Panc1 (cell line): ENCODE data around the gene STX12. TPM values are rescaled to one million over a fixed set of nuclear protein-coding genes. Genes with fewer than 3 reads are reported as not detected.

Experiments
- ATAC-seq: fragments of 200-7000 bp; cut with Tn5 transposase; 2 replicates; pipeline ENCODE4 v1.9.1; 2020; ENCODE audit warnings: mild to moderate bottlenecking, moderate library complexity
- BruUV-seq: library from RNA; stranded (reverse); fragments of 400-500 nt; replicated peaks from 2 replicates; lab custom pipeline; 2021; lab: Mats Ljungman, UMichigan
- CTCF ChIA-PET: fragments of 300-600 bp; sonication (Branson Sonifier 250); formaldehyde crosslinking; loops from one replicate; lab custom pipeline; 2022; ENCODE audit warnings: antibody characterized with exemption; lab: Charles Lee
- POLR2A ChIA-PET: fragments of 300-600 bp; sonication (Branson Sonifier 250); formaldehyde crosslinking; loops from one replicate; lab custom pipeline; 2022; ENCODE audit warnings: antibody characterized with exemption; lab: Charles Lee
- DNase-seq: peaks from one replicate; pipeline ENCODE4 v3.0.0-alpha.2; 2010; ENCODE audit warnings: low read depth, low spot score
- H3K27ac ChIP-seq: 2 replicates; pipeline ENCODE4 v1.5.1; 2011; ENCODE audit warnings: mild to moderate bottlenecking, low read length, inconsistent platforms
- H3K27me3 ChIP-seq: fragments of 200-500 bp; sonication (Bioruptor generic); 2 replicates; pipeline ENCODE4 v1.6.0; 2014; ENCODE audit warnings: low read length, inconsistent platforms; ENCODE audit not compliant: control insufficient read depth, insufficient read depth
- H3K36me3 ChIP-seq: fragments of 200-500 bp; sonication (Bioruptor generic); 2 replicates; pipeline ENCODE4 v1.5.1; 2014; ENCODE audit warnings: inconsistent platforms, mild to moderate bottlenecking, low read length, moderate library complexity; ENCODE audit not compliant: control insufficient read depth, insufficient read depth
- H3K4me1 ChIP-seq: 2 replicates; pipeline ENCODE4 v1.5.1; 2011; ENCODE audit warnings: inconsistent platforms, mild to moderate bottlenecking, low read length, moderate library complexity; ENCODE audit not compliant: control insufficient read depth, insufficient read depth
- H3K4me3 ChIP-seq, 2 experiments: 2 replicates each; pipeline ENCODE4 v1.5.1; 2011 to 2012; ENCODE audit warnings: low read depth in 2 of 2, low read length in 2 of 2, mild to moderate bottlenecking in 2 of 2, inconsistent platforms in 1 of 2, moderate library complexity in 1 of 2
- H3K9me3 ChIP-seq: fragments of 200-500 bp; sonication (Bioruptor generic); 2 replicates; pipeline ENCODE4 v1.5.1; 2014; ENCODE audit warnings: low read depth, mild to moderate bottlenecking, inconsistent platforms, low read length, moderate library complexity; ENCODE audit not compliant: control insufficient read depth, insufficient read depth
- POLR2AphosphoS5 ChIP-seq: IDR thresholded peaks from 2 replicates; pipeline ENCODE4 v1.6.1; 2012; ENCODE audit warnings: mild to moderate bottlenecking, low read depth, low read length, moderate library complexity
- SIN3A ChIP-seq: IDR thresholded peaks from 2 replicates; pipeline ENCODE4 v1.6.1; 2012; ENCODE audit warnings: low read depth, mild to moderate bottlenecking, low read length, moderate library complexity, borderline replicate concordance; ENCODE audit not compliant: insufficient read depth
- TCF7L2 ChIP-seq: IDR thresholded peaks from 2 replicates; pipeline ENCODE4 v1.6.1; 2011; ENCODE audit warnings: mild to moderate bottlenecking, low read depth, low read length, inconsistent platforms
- in situ Hi-C: cut with HindIII; loops from 2 replicates; pipeline ENCODE4 v1.10.0; 2016; ENCODE audit warnings: low sequenced_read_pairs, low pct_unique_long_range_greater_than_20kb
- intact Hi-C: fragments of 100-400 bp; cut with micrococcal nuclease; formaldehyde crosslinking; loops from one replicate; pipeline ENCODE4 v1.10.0; 2022; ENCODE audit not compliant: unreplicated experiment
- total RNA-seq: library from RNA; stranded (reverse); gene quantifications from one replicate; pipeline ENCODE4 v1.2.1, GENCODE V29; 2021; ENCODE audit not compliant: unreplicated experiment
- TF ChIP-seq, protein P1 (sequence below): fragments of 450-650 bp; IDR thresholded peaks from 2 replicates; pipeline ENCODE4 v1.5.1; 2017; ENCODE audit warnings: mild to moderate bottlenecking
- TF ChIP-seq, protein P2 (sequence below), 2 experiments: IDR thresholded peaks; 2 replicates each; pipeline ENCODE4 v1.6.1; 2011 to 2012; ENCODE audit warnings: low read depth in 2 of 2, control low read depth in 1 of 2, low read length in 1 of 2, mild to moderate bottlenecking in 1 of 2, moderate library complexity in 1 of 2; ENCODE audit not compliant: insufficient read depth in 1 of 2

STX12 gene
- total RNA-seq, 1 experiment from 2014 or later, result 25.3 TPM

DNA sequence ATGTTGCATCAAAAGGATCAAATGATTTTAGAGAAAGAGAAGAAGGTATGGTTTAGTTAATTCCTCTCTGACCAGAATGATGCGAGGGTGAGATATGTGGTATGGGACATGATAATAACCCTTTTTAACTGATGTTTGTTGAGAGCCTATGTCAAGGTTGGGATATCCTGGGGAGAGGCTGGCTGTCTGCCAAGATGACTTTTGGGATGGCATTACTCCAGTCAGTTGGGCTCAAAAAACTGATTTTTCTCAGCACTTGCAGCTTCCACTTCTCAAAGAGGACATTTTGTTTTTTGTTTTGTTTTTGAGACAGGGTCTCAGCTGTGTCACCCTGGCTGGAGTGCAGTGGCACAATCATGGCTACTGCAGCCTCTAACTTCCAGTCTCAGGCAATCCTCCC is 17.7 kb upstream of the STX12 start:
- ChIA-PET CTCF (no interaction called here), POLR2A (interaction anchor here (0.6 kb wide), 1 partner anchor 72 kb away, joined by 3 read pairs; no protein-coding TSS in a partner anchor)
- ATAC-seq, result no peak
- in situ Hi-C loops, result no loop called here
- no peaks in the 10 kb centered on the region for H3K36me3 ChIP-seq
- no peak overlapping the region for H3K27ac ChIP-seq
- no peak for DNase-seq
- TF ChIP-seq, protein P1, sequence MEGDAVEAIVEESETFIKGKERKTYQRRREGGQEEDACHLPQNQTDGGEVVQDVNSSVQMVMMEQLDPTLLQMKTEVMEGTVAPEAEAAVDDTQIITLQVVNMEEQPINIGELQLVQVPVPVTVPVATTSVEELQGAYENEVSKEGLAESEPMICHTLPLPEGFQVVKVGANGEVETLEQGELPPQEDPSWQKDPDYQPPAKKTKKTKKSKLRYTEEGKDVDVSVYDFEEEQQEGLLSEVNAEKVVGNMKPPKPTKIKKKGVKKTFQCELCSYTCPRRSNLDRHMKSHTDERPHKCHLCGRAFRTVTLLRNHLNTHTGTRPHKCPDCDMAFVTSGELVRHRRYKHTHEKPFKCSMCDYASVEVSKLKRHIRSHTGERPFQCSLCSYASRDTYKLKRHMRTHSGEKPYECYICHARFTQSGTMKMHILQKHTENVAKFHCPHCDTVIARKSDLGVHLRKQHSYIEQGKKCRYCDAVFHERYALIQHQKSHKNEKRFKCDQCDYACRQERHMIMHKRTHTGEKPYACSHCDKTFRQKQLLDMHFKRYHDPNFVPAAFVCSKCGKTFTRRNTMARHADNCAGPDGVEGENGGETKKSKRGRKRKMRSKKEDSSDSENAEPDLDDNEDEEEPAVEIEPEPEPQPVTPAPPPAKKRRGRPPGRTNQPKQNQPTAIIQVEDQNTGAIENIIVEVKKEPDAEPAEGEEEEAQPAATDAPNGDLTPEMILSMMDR, result no peak
- no peak for TF ChIP-seq TCF7L2
- no peak for TF ChIP-seq SIN3A
- TF ChIP-seq POLR2AphosphoS5, result no peak
- TF ChIP-seq, protein P2, sequence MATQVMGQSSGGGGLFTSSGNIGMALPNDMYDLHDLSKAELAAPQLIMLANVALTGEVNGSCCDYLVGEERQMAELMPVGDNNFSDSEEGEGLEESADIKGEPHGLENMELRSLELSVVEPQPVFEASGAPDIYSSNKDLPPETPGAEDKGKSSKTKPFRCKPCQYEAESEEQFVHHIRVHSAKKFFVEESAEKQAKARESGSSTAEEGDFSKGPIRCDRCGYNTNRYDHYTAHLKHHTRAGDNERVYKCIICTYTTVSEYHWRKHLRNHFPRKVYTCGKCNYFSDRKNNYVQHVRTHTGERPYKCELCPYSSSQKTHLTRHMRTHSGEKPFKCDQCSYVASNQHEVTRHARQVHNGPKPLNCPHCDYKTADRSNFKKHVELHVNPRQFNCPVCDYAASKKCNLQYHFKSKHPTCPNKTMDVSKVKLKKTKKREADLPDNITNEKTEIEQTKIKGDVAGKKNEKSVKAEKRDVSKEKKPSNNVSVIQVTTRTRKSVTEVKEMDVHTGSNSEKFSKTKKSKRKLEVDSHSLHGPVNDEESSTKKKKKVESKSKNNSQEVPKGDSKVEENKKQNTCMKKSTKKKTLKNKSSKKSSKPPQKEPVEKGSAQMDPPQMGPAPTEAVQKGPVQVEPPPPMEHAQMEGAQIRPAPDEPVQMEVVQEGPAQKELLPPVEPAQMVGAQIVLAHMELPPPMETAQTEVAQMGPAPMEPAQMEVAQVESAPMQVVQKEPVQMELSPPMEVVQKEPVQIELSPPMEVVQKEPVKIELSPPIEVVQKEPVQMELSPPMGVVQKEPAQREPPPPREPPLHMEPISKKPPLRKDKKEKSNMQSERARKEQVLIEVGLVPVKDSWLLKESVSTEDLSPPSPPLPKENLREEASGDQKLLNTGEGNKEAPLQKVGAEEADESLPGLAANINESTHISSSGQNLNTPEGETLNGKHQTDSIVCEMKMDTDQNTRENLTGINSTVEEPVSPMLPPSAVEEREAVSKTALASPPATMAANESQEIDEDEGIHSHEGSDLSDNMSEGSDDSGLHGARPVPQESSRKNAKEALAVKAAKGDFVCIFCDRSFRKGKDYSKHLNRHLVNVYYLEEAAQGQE (IDR thresholded peaks at IDR 0.05; ENCODE audit: insufficient read depth in 1 of 2, low read depth in 2 of 2, low read length in 1 of 2), result no peak
- no TSS peak for BruUV-seq
- H3K9me3 ChIP-seq, result no peaks in the 10 kb centered on the region
- no peak overlapping the region for H3K4me3 ChIP-seq
- H3K4me1 ChIP-seq, result no peaks in the 10 kb centered on the region
- no peaks in the 10 kb centered on the region for H3K27me3 ChIP-seq
- intact Hi-C loops, result no loop called here

DNA sequence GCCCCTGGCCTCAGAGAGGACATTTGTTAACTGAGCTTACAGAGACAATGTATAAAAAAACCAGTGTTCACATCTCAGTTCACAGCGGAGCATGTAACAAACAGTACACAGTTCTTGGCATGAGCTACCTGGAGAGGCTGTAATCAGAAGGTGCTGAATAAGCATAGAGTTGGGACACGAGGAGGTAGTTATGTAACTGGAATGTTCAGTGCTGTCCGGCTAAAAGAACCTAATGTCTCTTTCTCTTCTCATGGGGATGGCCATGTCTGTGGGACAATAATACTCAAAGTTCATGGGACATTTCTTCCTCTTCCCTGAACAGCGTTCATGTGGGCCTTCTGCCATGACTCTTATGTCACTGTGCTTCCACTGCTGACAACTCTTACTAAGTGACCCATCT is 17.2 kb upstream of the STX12 start:
- H3K4me3 ChIP-seq, result no peak overlapping the region
- CTCF ChIA-PET, result no interaction called here
- TF ChIP-seq TCF7L2 (no peak), SIN3A (no peak), POLR2AphosphoS5 (no peak)
- TF ChIP-seq, protein P1, result no peak
- TF ChIP-seq, protein P2 (IDR thresholded peaks at IDR 0.05; ENCODE audit: insufficient read depth in 1 of 2, low read depth in 2 of 2, low read length in 1 of 2), result no peak
- no peaks in the 10 kb centered on the region for H3K27me3 ChIP-seq
- no peaks in the 10 kb centered on the region for H3K9me3 ChIP-seq
- H3K27ac ChIP-seq, result no peak overlapping the region
- no peaks in the 10 kb centered on the region for H3K4me1 ChIP-seq
- DNase-seq (no peak), ATAC-seq (no peak)
- no peaks in the 10 kb centered on the region for H3K36me3 ChIP-seq
- BruUV-seq, result no TSS peak
- POLR2A ChIA-PET, result interaction anchor here (0.6 kb wide), 1 partner anchor 71 kb away, joined by 3 read pairs; no protein-coding TSS in a partner anchor
- in situ Hi-C loops (no loop called here), intact Hi-C loops (no loop called here)
